ENCODE results near the gene RASL10A.

Gene RASL10A

DNA sequence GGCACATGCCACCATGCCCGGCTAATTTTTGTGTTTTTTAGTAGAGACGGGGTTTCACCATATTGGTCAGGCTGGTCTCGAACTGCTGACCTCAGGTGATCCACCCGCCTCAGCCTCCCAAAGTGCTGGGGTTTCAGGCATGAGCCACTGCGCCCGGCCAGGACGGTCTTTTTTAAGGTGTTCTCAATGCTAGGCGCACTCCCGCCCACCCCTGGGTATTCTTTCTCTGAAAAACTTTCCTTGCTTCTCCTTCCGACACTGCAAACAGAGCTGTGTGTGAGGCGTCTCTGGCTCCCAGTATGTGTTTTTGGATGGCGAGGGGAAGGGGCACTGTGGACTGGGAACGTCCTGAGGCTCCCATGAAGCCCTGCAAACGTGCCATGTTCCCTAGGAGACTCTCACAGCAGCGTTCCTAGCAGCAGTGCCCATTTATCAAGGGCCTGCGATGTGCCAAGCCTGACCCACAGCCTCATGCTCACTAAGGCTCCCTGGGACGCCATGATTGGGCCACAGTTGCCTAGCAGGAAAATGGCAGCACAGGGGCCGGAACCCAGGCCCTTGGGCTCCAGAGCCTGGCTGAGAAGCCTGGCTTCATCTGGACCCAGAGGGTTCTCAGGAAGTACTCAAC is 2.4 kb upstream of the RASL10A start:
- no peak for DNase-seq (ENCODE audit: low read depth)

DNA sequence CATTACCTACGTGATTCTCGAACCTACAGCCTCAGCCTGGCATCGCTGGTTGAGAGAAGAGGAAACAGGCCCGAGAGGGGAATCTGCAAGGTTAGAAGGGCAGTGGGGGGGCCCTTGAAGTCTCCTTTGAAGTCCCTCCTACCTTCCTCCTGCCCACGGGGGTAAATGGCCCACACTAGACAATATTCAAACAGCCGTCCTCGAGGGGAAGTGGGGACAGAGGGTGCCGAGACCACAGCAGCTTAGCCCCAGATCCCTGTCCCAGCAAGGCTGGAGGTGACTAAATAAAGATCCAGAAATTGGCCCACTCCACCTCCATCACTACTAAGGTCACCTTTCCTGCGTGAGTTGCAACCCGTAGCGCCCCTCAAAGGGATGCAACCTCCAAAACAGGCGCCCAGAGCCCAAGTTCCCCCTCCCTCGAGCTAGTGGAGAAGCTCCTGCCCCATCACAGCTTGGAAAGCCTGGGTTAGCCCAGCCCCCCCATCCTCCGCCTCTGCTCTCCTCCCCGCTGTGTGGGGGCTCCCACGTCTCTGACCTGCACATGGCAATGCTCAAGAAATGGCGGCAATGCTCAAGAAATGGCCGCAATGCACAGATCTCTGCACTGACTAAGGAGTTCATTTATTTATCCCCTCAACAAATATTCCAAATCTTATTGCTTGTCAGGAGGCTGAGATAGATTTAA is 788 bp upstream of the RASL10A start:
- no peak for DNase-seq (ENCODE audit: low read depth)

DNA sequence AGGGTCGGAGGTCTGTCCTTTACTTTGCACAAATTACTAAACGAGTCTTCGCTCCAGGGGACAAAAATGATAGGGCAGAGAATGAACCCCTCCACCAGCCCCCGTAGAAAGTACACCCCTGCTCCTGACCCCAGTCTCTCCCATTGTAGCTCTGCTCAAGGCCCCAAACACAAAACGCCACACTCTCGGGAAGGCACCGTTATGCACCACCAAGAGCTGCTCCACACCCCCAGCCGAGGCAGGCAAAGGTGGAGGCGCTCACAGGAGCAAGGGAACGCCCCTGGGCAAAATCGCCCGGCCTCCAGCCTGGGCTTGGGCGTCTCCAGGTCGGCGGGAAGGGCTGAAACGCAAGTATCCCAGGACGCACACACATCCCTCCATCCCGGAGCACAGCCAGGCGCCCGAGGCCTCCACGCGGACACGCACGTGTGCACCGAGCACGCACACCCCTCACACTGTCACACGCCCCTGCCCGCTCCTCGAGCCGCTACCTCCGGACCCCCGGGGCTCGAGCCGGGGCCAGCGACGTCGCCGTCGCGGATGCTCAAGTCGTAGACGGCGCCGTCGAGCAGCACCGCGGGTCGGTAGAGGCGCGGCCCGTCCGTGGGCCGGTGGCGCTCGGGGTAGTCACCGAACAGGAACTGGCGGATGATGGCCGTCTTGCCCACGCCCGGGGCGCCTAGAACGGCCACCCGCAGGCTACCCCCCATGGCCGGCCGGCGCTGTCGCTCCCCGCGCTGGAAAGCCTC is 786 bp downstream of the RASL10A start:
- no peak for DNase-seq (ENCODE audit: low read depth)

DNA sequence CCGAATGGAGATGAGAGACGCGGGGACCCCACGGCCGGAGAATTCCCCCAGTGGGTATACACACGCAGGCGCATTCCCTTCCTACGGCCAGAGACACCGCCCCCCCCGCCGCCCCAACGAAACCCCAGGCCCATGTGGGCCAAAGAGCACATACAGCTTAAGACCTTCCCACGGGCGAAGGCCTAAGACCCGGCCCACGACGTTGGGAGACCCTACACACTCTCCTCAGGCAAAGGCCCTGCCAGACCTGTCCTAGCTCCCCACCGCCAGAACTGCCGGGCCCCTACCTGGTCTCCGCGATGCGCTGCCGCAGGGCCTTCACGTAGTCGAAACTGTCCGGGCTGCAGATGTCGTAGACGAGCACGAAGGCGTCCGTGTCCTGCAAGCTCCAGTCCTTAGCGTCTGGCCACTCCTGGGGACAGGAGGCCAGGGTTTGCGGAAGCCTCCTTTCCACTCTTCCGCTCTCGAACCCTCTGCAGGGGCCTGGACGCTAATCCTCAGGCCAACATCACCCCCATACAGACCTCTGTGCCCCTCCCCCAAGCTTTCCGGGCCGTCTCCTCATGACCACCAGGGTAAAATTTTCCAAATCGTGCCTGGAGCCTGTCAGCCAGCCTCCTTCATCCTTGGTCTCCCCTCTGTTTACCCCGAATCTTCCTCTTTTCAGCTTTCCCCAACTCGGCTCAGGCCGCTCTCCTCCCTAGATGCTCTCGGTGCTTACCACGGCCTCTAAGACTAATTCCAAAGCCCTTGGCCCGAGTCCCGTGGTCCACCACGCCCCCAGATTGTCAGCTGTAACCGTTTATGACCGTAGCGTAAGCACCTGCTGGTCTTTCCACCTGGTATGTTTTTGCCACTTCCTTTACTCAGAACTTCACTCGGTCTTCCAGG is 1.7 kb downstream of the RASL10A start:
- no peak for DNase-seq (ENCODE audit: low read depth)

DNA sequence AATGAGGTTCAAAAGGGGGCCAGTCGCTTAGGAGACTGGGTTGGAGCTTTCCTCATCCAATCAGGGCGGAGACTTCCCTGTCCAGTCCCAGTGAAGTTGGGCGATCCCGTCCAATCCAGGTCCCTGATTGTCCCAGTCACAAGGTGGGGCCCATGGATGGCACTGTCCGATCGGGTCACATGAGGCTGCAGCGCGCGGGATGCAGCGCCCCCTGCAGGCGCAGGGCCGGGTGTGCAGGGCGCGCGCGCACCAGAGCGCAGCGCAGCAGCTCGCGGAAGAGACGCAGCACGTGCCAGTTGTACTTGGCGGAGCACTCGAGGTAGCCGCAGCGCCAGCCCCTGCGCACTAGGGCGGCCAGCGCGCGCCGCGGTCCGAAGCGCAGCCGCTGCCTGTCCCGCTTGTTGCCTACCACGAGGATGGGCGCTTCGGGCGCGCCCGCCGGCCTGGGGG is 2.3 kb downstream of the RASL10A start:
- no peak for DNase-seq (ENCODE audit: low read depth)

DNA sequence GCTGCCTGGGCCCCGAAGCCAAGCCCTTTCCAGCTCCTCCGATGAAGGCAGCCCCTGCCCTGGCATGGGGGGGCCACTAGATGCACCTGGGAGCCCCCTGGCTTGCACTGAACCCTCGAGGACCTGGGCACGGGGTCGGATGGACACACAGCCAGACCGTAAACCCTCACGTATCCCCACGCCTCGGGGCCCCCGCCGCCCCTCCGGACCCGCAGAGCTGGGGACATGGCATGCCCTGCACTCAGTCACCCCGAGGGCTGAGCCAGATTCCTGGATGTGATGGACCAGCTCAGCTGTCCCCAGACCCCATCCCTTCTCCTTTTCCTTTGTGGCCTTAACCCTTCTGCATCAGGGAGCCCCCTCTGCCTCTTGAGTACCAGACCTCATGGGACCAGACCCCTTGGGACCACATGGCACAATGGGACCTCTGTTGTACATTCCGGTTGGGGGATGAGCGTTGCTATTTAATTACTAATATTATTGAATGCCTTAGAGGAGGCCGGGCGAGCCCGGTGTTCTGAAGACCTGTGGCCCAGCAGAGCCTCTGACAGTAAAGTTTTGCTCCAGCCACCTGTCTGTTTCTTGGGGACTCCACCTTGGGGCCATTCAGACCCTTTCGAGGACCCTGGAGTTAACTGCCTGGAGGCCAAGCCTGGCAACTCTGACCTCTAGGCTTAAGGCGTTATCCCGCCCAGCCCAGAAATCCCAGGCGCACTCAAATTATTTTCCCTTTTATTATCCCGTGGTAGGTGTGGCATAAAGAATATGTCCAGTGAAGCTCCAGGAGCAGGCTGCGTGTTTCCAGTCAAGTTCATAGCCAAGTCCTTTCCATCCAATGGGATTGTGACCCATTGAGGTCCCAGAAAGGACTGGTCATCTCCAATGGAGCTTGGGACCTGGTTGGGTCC is 3.0 kb downstream of the RASL10A start:
- DNase-seq (ENCODE audit: low read depth) = no peak

DNA sequence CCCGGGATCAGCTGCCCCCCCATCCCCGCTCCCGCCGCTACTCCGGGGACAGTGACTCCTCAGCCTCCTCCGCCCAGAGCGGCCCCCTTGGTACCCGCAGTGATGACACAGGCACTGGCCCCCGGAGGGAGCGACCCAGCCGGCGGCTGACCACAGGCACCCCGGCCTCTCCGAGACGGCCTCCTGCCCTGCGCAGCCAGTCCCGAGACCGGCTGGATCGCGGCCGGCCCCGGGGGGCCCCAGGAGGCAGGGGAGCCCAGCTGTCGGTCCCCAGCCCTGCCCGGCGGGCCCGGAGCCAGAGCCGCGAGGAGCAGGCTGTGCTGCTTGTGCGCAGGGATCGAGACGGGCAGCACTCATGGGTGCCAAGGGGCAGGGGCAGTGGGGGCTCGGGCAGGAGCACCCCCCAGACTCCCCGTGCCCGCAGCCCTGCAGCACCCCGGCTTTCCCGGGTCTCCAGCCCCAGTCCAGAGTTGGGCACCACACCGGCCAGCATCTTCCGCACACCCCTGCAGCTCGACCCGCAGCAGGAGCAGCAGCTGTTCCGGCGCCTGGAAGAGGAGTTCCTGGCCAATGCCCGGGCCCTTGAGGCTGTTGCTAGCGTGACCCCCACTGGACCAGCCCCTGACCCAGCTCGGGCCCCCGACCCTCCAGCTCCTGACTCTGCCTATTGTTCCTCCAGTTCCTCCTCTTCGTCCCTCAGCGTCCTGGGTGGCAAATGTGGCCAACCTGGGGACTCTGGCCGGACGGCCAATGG is 3.9 kb downstream of the RASL10A start:
- no peak for DNase-seq (ENCODE audit: low read depth)

DNA sequence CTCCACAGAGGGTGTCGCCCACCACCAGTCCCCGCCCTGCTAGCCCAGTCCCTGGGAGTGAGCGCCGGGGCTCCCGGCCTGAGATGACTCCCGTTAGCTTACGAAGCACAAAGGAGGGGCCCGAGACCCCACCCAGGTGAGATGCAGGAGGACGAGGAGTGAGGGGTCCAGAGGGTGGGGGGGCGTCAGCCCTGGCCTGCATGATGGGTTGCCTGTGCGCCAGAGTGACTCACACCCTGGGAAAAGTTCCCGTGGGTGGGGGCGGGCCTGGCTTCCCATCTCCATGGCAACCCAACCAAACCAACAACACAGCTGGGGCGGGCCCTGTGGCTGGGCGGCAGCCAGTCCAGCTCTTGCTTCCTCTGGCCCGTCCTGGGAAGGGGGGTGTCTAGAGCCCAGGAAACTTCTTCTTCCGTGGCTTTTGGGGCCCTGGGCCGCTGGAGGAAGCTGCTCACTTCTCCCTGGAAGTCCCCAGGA is 4.6 kb downstream of the RASL10A start:
- DNase-seq (ENCODE audit: low read depth) = peak; percentile 25

DNA sequence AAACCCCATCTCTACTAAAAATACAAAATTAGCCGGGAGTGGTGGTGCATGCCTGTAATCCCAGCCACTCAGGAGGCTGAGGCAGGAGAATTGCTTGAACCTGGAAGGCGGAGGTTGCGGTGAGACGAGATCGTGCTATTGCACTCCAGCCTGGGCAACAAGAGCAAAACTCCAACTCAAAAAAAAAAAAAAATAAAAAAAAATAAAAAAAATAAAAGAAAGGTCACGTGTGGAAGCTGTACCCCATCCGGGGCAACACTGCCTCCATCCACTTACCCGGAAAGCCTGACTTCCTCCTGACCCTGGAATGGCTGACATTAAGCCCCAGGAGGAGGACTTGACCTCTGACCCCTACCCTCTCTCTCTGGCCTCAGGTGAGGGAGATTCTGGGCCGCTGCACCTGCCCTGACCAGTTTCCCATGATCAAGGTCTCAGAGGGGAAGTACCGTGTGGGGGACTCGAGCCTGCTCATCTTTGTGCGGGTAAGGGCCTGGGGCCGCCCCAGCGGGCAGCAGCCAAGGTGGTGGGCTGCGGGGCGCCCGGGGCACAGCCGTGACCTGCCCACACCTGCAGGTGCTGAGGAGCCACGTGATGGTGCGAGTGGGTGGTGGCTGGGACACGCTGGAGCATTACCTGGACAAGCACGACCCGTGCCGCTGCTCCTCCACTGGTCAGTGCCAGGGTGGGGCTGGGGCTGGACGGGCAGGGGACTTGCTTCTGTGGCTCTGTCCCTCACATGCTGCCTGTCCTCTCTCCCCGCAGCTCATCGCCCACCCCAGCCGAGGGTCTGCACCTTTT is 5.2 kb downstream of the RASL10A start:
- no peak for DNase-seq (ENCODE audit: low read depth)

DNA sequence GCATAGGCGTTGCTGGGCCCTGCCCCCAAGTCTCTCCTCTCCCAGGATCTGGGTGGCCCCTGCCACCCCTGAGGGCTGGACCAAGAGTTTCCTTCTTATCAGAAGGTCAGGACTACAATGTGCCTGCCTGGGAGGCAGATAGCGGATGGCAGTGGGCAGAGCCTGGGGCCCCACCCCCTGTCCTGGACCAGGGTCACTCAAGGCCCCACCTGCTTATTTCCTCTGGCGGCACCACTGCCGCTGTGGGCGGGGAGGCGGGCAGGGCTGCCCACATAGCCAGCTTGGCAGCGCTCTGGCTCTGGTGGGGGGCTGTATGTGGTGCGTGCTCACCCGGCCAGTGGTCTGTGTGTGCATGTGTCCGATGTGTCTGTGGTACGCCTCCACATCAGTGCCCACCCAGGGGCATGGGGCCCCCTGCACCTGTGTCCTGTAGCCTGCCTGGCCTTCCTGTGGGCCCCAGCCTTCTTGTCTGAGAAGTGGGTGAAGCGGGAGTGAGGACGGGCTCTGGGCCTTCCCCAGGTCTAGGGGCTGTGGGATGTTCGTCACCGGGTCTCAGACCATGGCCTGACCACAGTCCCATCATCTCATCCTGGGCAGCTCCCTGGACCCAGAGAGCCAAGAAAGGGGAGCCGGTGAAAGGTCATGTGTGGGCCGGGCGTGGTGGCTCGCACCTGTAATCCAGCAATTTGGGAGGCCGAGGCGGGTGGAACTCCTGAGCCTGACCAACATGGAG is 6.0 kb downstream of the RASL10A start:
- DNase-seq (ENCODE audit: low read depth) = no peak

DNA sequence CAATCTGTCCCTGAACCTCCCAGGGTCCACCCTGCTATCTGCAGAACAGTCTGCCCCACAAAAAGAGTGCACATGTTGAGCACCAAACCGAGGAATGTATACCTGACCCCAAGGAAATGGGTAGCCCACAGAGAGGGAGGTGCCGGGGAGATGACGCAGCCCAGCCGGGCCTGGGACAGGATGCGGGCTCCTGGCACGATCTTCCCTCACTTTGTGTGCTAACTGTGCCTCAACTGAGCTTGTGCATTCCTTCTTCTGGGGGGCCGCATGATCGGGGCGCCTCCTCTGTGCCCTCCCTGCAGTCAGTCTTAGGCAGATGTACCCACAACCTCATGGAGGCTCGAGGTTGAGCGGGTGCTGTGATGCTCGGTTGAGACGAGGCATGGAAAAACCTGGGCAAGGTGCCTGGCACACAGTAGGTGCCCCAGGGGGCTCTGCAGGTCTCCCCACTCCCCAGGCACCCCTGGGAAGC is 6.7 kb downstream of the RASL10A start:
- no peak for DNase-seq (ENCODE audit: low read depth)

DNA sequence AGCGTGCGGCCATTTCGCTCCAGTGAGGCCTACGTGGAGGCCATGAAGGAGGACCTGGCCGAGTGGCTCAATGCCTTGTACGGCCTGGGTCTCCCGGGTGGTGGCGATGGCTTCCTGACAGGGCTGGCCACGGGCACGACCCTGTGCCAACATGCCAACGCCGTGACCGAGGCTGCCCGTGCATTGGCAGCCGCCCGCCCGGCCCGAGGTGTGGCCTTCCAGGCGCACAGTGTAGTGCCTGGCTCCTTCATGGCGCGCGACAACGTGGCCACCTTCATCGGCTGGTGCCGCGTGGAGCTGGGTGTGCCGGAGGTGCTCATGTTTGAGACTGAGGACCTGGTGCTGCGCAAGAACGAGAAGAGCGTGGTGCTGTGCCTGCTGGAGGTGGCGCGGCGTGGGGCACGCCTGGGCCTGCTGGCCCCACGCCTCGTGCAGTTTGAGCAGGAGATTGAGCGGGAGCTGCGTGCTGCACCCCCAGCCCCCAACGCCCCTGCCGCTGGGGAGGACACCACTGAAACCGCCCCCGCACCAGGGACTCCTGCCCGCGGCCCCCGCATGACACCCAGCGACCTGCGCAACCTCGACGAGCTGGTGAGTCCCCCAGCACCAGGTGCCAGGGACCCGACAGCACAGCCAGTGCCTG is 7.2 kb downstream of the RASL10A start:
- no peak for DNase-seq (ENCODE audit: low read depth)

DNA sequence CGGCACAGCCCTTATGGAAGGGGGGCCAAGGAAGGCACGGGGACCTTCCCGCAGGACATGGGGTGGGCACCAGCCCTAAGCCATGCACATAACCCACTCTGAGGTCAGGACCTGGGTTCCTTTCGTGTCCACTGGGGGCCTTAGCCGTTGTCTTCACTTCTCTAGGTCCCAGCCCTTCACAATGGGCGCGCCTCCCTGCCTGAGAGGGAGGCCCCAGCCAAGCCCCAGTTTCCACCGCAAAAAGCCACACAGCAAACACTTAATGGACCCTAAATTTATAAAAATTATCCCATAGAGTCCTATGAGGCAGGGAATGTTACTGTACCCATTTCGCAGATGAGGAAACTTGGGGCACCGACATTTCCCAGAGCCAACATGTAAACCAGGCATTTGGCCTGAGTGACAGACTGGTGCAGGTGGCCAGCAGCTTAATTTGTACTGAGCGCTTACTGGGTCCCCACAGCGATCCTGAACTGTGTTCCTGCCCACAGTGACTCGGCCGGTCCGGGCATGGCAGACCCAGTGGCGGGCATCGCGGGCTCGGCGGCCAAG is 7.8 kb downstream of the RASL10A start:
- DNase-seq (ENCODE audit: low read depth) = no peak

DNA sequence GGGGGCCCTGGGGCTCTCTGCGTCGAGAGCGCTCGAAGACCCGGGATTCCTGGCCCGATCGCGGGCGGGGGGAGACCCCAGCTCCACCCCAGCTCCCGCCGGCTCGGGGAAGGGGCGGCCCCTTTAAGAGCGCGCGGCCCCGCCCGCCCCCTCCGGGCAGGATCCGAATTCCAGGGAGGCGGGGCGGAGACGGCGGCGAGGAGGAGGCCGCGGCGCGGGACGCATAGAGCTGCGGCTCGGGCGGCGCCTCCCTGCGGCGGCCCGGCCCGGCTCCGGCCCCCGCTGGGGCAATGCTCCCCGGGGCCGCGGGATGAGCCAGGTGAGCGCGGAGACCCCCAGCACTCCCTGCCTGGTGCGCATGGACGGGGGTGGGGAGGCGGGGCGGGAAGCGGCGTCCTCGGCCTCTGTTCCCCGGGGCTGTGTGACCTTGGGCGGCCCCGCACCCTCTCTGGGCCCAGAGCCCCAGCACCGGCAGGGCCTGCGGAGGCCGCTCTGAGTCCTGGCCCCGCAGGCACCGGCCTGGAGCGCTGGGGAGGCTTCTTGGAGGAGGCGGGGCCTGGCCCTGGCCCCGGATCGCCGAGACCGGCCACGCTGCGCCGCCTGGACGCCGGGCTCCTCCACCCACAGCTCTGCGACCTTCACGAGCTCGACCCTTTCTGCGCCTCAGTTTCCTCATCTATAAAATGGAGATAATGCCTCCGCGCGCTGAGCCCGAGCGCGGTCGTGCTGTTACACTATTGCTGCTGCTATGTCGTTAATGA is 8.5 kb downstream of the RASL10A start:
- DNase-seq (ENCODE audit: low read depth) = no peak

DNA sequence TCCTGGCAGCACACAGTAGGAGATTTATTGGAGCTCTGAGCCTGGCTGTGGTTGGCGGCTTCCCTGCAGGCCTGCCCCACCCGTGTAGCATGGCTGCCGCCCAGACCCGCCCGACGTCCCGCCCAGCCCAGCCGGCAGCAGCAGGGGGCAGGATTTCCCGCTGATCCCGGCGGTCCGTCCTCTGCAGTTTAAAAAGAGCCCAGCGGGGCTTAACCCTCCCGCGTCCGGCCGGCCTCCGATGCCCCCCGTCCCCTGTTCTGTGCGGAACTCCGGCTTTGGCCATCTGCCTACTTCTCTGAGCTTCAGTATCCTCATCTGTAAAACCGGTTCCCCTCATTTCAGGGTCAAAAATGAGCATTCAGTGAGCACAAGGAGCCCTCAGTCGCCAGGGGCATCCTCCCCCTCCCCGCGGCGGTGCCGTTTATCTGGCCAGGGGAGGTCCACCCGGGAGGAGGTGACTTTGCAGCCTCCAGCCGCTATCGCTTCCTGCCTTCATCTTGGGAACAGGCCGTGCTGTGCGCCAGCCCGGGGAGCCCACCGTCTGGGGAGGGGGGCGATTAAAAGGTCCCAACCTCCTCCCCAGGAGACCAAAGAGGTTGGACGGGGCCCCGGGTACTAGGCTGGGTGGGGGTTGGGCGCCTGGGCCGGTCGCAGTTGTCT is 9.2 kb downstream of the RASL10A start, which contains the start of gene GAS2L1:
Gene GAS2L1, plus strand, starts transcription at position 476 of the 660 bp plus-strand sequence. CDS start 1,456 bp downstream, outside the sequence.
- no peak for DNase-seq (ENCODE audit: low read depth)

DNA sequence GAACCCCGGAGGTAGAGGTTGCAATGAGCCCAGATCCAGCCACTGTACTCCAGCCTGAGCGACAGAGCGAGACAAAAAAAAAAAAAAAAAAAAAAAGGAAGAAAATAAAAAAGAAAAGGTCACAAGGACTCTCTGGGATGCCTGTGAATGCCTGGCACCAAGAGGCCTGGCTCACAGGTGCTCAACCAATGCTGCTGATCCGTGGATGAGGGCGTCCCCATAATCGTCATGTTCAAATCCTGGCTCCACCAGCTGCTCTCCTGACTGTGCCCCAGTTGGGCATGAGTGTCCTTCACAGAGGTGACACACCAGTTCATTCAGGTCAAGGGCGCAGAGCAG is 9.7 kb downstream of the RASL10A start:
- no peak for DNase-seq (ENCODE audit: low read depth)
